KBM-7 (cell line): ENCODE measurements around the gene CFTR.

Source experiments
- DNase-seq: peaks from one replicate; pipeline ENCODE4 v3.0.0-alpha.2; 2015
- in situ Hi-C: fragments of 300-500 bp; cut with MboI; formaldehyde crosslinking; loops from 2 replicates; pipeline ENCODE4 v1.14.3; 2020; ENCODE audit warnings: low sequenced_read_pairs, low pct_unique_long_range_greater_than_20kb, mixed read lengths

Gene CFTR

GRCh38 chr7:117572856-117573620 lies 93.2 kb downstream of the CFTR start:
- in situ Hi-C loops, result no loop called here
- DNase-seq, result no peak

- in situ Hi-C loops, result no loop called here
- no peak for DNase-seq
These were observed 101.6 kb downstream of the CFTR start for GRCh38 chr7:117581424-117581823.

- in situ Hi-C loops, result no loop called here
- DNase-seq, result no peak
These were observed 102.4 kb downstream of the CFTR start for GRCh38 chr7:117582219-117582704.

DNA sequence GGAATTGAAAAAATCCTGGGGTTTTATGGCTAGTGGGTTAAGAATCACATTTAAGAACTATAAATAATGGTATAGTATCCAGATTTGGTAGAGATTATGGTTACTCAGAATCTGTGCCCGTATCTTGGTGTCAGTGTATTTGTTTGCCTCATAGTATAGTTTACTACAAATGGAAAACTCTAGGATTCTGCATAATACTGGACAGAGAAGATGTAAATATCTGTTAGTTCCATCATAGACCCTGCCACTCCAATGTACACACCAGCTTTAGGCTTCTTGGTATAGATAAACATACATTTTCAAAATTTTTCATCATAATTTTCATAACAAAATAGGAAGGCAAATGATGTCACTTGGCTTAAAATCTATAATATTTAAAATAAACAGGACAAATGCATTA lies 108.1 kb downstream of the CFTR start:
- in situ Hi-C loops, result no loop called here
- DNase-seq, result no peak

GRCh38 chr7:117588352-117588794 lies 108.5 kb downstream of the CFTR start:
- in situ Hi-C loops, result no loop called here
- DNase-seq, result no peak

GRCh38 chr7:117590191-117590590 lies 110.4 kb downstream of the CFTR start:
- no peak for DNase-seq
- in situ Hi-C loops, result no loop called here

- in situ Hi-C loops, result no loop called here
- DNase-seq, result no peak
These were observed 112.3 kb downstream of the CFTR start for GRCh38 chr7:117592011-117592635.

- in situ Hi-C loops, result no loop called here
- no peak for DNase-seq
These were observed 116.3 kb downstream of the CFTR start for GRCh38 chr7:117596134-117596533.

- in situ Hi-C loops, result no loop called here
- no peak for DNase-seq
These were observed 117.9 kb downstream of the CFTR start for GRCh38 chr7:117597755-117598154.

GRCh38 chr7:117600911-117601310 lies 121.1 kb downstream of the CFTR start:
- DNase-seq, result no peak
- in situ Hi-C loops, result no loop called here

- no peak for DNase-seq
- in situ Hi-C loops, result no loop called here
These were observed 123.8 kb downstream of the CFTR start for GRCh38 chr7:117603627-117604026.

DNA sequence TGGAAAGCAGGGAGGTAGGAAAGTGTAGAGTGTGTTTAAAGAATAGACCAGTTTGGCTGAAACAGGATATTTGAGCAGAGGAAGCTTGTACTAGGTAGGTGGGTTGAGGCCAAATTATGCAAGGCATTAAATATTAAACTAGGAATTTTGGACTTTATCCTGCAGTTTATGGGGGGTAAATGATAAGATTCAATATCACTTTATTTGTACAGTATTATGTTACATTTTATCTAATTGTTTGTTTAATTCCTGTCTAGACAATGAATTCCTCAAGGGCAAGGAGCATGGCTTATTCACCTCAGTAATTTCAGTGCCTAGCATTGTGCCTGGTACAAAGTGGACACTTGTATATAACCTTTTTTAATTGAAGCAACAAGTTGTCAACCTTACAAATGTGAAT lies 125.9 kb downstream of the CFTR start:
- in situ Hi-C loops, result no loop called here
- DNase-seq, result no peak

- in situ Hi-C loops, result no loop called here
- no peak for DNase-seq
These were observed 126.3 kb downstream of the CFTR start for GRCh38 chr7:117606132-117606531.

DNA sequence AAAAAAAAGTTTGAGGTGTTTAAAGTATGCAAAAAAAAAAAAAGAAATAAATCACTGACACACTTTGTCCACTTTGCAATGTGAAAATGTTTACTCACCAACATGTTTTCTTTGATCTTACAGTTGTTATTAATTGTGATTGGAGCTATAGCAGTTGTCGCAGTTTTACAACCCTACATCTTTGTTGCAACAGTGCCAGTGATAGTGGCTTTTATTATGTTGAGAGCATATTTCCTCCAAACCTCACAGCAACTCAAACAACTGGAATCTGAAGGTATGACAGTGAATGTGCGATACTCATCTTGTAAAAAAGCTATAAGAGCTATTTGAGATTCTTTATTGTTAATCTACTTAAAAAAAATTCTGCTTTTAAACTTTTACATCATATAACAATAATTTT lies 130.6 kb downstream of the CFTR start:
- in situ Hi-C loops, result no loop called here
- DNase-seq, result no peak

DNA sequence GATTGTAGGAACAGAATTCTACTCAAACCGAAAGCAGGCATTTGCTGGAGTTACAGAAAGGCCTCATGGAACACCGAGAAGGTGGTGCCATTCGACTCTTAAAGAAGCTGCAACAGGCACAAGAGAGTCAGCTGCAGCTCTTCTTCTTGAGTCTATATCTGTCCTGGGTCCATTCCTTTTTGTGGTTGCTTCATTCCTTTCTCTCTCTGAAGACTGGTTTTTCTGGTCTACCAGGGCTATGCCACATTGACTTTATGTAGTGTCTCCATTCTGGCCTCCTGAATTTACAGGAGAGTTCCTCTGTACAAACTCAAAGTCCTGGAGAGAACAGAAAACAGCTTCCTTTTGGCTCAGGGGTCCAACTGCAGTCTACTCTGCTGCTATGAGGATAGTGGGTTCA lies 132.8 kb downstream of the CFTR start:
- in situ Hi-C loops, result no loop called here
- no peak for DNase-seq

- in situ Hi-C loops, result no loop called here
- DNase-seq, result no peak
These were observed 136.9 kb downstream of the CFTR start for GRCh38 chr7:117616694-117617093.

DNA sequence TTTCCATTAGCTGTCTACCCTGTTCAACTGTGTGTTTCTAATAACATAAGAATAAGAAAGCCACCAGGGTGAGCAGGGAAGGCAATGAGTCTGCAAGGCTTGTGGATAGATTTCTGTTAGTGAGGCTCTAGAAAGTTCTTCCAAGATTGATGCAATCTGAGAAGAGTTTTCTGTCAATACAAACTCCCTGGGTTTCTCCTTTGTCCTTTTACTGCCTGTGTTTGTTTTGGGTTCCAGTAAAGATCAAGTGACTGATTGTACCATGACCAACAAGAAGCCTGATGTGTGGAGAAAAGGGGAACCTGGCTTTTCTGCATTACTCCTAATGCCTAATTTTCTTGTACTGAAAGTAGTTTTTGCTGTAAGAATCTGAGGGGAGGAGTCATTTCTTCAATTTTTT lies 139.9 kb downstream of the CFTR start:
- in situ Hi-C loops, result no loop called here
- DNase-seq, result no peak

DNA sequence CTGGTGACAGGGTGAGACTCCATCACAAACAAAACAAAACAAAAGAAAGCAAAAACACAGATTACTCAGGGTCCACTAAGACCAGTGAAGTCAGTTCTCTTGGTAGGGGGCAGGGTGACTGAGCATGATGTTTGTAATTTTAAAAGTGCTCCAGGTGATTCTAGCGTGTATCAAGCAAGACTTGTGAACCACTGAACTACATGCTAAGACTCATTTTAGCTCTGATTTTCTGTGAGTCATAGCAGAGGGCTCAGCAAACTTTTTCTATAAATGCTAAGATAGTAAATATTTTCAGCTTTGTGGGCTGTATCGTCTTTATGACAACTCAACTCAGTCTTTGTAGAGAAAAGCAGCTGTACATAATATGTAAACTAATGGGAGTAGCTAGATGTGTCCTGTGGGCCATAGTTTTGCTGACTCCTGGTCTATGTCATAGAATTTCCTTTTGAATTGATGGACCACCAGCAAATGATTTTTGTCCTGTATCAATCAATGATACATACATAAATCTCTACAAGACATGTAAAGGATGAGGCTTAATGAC lies 141.3 kb downstream of the CFTR start:
- in situ Hi-C loops, result no loop called here

DNA sequence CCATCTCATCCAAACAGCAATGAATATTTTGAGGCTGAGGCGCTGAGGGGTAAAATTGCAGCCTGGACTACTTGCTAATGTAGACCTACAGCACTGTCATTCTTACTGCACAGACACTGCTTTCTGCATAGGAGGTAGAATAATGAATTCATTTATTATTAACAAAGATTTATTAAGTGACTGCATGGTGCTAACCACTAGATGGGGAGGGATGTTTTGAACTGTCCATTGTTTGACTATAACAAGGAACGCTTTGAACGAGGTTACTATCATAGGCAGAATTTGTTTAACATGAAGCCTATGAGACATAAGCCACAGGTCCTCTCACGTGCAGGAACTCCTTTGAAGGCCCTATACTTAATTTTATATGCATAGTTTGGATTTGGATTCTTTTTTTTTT lies 143.8 kb downstream of the CFTR start:
- DNase-seq, result no peak
- in situ Hi-C loops, result no loop called here

More for the DNA sequence above, 141.3 kb downstream of the CFTR start:
- no peak for DNase-seq

DNA sequence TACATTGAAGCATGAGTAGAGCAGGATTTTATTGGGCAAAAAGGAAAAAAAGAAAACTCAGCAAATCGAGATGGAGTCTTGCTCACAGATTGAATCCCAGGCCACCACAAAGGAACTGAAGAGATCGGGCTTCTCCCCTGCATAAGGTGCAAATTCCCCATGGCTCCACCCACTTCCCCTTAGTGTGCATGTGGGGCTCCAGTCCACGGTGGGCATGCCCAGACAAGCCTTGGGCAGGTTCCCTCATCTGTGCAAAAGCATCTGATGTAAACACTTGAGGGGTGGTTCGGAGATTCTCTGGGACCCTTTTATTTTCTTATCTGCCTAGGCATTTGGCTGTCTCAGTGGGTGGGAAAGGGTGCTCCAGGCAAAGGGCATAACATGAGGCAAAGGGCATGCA lies 150.7 kb downstream of the CFTR start:
- in situ Hi-C loops, result no loop called here
- DNase-seq, result peak; percentile 63
